WERI-Rb-1 (cell line): ENCODE data around the gene SKAP1.
"Not testable (repeated sequence)": the region's sequence is repeated elsewhere in the genome, so short reads cannot be mapped to it uniquely, and the experiment has no call there.

Experiments used
- DNase-seq: peaks from one replicate; pipeline ENCODE4 v3.0.0-alpha.2; 2020
- H3K27ac ChIP-seq: fragments of 250-450 bp; sonication (Bioruptor Pico); 2 replicates; pipeline ENCODE4 v1.5.1; 2020; ENCODE audit warnings: mild to moderate bottlenecking, moderate library complexity
- H3K27me3 ChIP-seq: fragments of 250-450 bp; sonication (Bioruptor Pico); 2 replicates; pipeline ENCODE4 v1.5.1; 2021; ENCODE audit warnings: mild to moderate bottlenecking, low read depth, moderate library complexity; ENCODE audit not compliant: insufficient read depth, severe bottlenecking
- H3K36me3 ChIP-seq: fragments of 250-450 bp; sonication (Bioruptor Pico); 2 replicates; pipeline ENCODE4 v1.5.1; 2020; ENCODE audit warnings: mild to moderate bottlenecking, moderate library complexity
- H3K4me3 ChIP-seq: 2 replicates; pipeline ENCODE4 v1.5.1; 2011; ENCODE audit warnings: low read depth, mild to moderate bottlenecking, control low read depth, low read length
- H3K9me3 ChIP-seq: fragments of 250-450 bp; sonication (Bioruptor Pico); 2 replicates; pipeline ENCODE4 v1.5.1; 2021; ENCODE audit warnings: mild to moderate bottlenecking, moderate library complexity; ENCODE audit not compliant: severe bottlenecking
- CTCF ChIP-seq: IDR thresholded peaks from 2 replicates; pipeline ENCODE4 v1.5.1; 2011; ENCODE audit warnings: low read depth, mild to moderate bottlenecking, control low read depth, inconsistent platforms, low read length

Gene SKAP1

GRCh38 chr17:48295362-48296288 is 134.4 kb downstream of the SKAP1 start:
- Histone ChIP-seq H3K9me3 (no peaks in the 10 kb centered on the region), H3K27ac (no peak overlapping the region), H3K36me3 (no peaks in the 10 kb centered on the region), H3K27me3 (no peaks in the 10 kb centered on the region), H3K4me3 (no peak overlapping the region)
- TF ChIP-seq CTCF = no peak
- DNase-seq = no peak

- no peaks in the 10 kb centered on the region for H3K9me3 ChIP-seq
- peak overlapping the region; percentile 82 for H3K27ac ChIP-seq
- no peak for TF ChIP-seq CTCF
- DNase-seq = no peak
- no peaks in the 10 kb centered on the region for H3K27me3 ChIP-seq
- H3K4me3 ChIP-seq = no peak overlapping the region
- no peaks in the 10 kb centered on the region for H3K36me3 ChIP-seq
Observed at GRCh38 chr17:48294806-48295361, 135.1 kb downstream of the SKAP1 start.

GRCh38 chr17:48294020-48294805 is 135.8 kb downstream of the SKAP1 start:
- no peaks in the 10 kb centered on the region for H3K36me3 ChIP-seq
- H3K9me3 ChIP-seq = no peaks in the 10 kb centered on the region
- H3K4me3 ChIP-seq = peak overlapping the region; percentile 45
- DNase-seq = peak; percentile 88
- H3K27me3 ChIP-seq = no peaks in the 10 kb centered on the region
- peak overlapping the region; percentile 82 for H3K27ac ChIP-seq
- no peak for TF ChIP-seq CTCF

- no peak for DNase-seq
- TF ChIP-seq CTCF = no peak
- H3K27me3 ChIP-seq = no peaks in the 10 kb centered on the region
- no peaks in the 10 kb centered on the region for H3K9me3 ChIP-seq
- peak overlapping the region; percentile 82 for H3K27ac ChIP-seq
- no peaks in the 10 kb centered on the region for H3K36me3 ChIP-seq
- peak overlapping the region; percentile 45 for H3K4me3 ChIP-seq
Observed at GRCh38 chr17:48293319-48294019, 136.5 kb downstream of the SKAP1 start.

GRCh38 chr17:48290378-48290777 is 139.6 kb downstream of the SKAP1 start:
- DNase-seq = no peak
- H3K27me3 ChIP-seq = no peaks in the 10 kb centered on the region

GRCh38 chr17:48286917-48287316 is 143.1 kb downstream of the SKAP1 start:
- H3K9me3 ChIP-seq, DNase-seq, H3K36me3 ChIP-seq, H3K27me3 ChIP-seq, H3K4me3 ChIP-seq, H3K27ac ChIP-seq: not testable (repeated sequence)

More at GRCh38 chr17:48290378-48290777, 139.6 kb downstream of the SKAP1 start:
- Histone ChIP-seq H3K36me3 (no peaks in the 10 kb centered on the region), H3K4me3 (no peak overlapping the region), H3K9me3 (no peaks in the 10 kb centered on the region), H3K27ac (no peak overlapping the region)
- TF ChIP-seq CTCF = no peak
